Thoracic aorta (tissue), 2 donors: ENCODE results near the gene CEP164. TPM values are rescaled to one million over a fixed set of nuclear protein-coding genes. Genes with fewer than 3 reads are reported as not detected.
"Not testable (repeated sequence)": the region's sequence is repeated elsewhere in the genome, so short reads cannot be mapped to it uniquely, and the experiment has no call there.

ENCODE experiments used
- ATAC-seq: fragments of 150-250 bp; one replicate; pipeline ENCODE4 v1.8.0; 2017; ENCODE audit warnings: low read depth; ENCODE audit not compliant: insufficient number of reproducible peaks, low FRiP score
- DNase-seq: peaks from one replicate; pipeline ENCODE4 v3.0.0-alpha.2; 2020; ENCODE audit warnings: low spot score
- H3K27ac ChIP-seq, 2 donors: fragments of 200-600 bp; sonication (generic); 1 replicate in 1 of 2; 2 replicates in 1 of 2; pipeline ENCODE4 v1.5.1; 2016; ENCODE audit warnings: mild to moderate bottlenecking in 2 of 2, moderate library complexity in 2 of 2
- H3K27me3 ChIP-seq: fragments of 200-600 bp; sonication (generic); replicated peaks from 2 replicates; pipeline ENCODE4 v1.6.0; 2016; ENCODE audit warnings: mild to moderate bottlenecking; ENCODE audit not compliant: insufficient read depth
- H3K36me3 ChIP-seq: fragments of 200-600 bp; sonication (generic); one replicate; pipeline ENCODE4 v1.5.1; 2016
- H3K4me1 ChIP-seq, 2 donors: fragments of 200-600 bp; sonication (generic); 1 replicate in 1 of 2; 2 replicates in 1 of 2; pipeline versions ENCODE4 v1.5.1 to v1.6.0; 2016; ENCODE audit warnings: low read depth in 2 of 2, mild to moderate bottlenecking in 1 of 2; ENCODE audit not compliant: control insufficient read depth in 1 of 2
- H3K4me3 ChIP-seq: fragments of 200-600 bp; sonication (generic); 2 replicates; pipeline ENCODE4 v1.5.1; 2016; ENCODE audit warnings: mild to moderate bottlenecking
- H3K9me3 ChIP-seq: fragments of 200-600 bp; sonication (generic); 2 replicates; pipeline ENCODE4 v1.5.1; 2016
- CTCF ChIP-seq: fragments of 200-600 bp; sonication (generic); IDR thresholded peaks from one replicate; pipeline ENCODE4 v1.5.1; 2019; ENCODE audit warnings: antibody characterized with exemption
- total RNA-seq, 2 donors: library from RNA; depleted of rRNA; stranded (reverse); fragments of >200 nt; gene quantifications; one replicate each; pipeline versions ENCODE4 v1.1.0 to v1.2.3, GENCODE V29; 2016

CEP164 gene
- total RNA-seq, 2 donors from 2014 or later = 27.9 to 53.4 TPM

- Histone ChIP-seq H3K9me3 (no peaks in the 10 kb centered on the region), H3K4me3 (no peak overlapping the region), H3K27me3 (no peaks in the 10 kb centered on the region), H3K27ac (no peak overlapping the region), H3K4me1 (no peaks in the 10 kb centered on the region), H3K36me3 (peaks cover 78% of the 10 kb centered on the region)
- no peak for ATAC-seq
- no peak for DNase-seq
- no peak for TF ChIP-seq CTCF
Measured at GRCh38 chr11:117392001-117392690, 64.5 kb downstream of the CEP164 start.

GRCh38 chr11:117392979-117393378 is 65.3 kb downstream of the CEP164 start:
- Histone ChIP-seq H3K27me3 (no peaks in the 10 kb centered on the region), H3K9me3 (no peaks in the 10 kb centered on the region), H3K4me1 (no peaks in the 10 kb centered on the region), H3K27ac (no peak overlapping the region), H3K36me3 (peaks cover 74% of the 10 kb centered on the region), H3K4me3 (no peak overlapping the region)
- ATAC-seq (no peak), DNase-seq (no peak)
- no peak for TF ChIP-seq CTCF

- no peaks in the 10 kb centered on the region for H3K9me3 ChIP-seq
- no peak for TF ChIP-seq CTCF
Measured at GRCh38 chr11:117394221-117394925, 66.7 kb downstream of the CEP164 start.

GRCh38 chr11:117395476-117395875 is 67.8 kb downstream of the CEP164 start:
- Histone ChIP-seq H3K9me3 (no peaks in the 10 kb centered on the region), H3K36me3 (peaks cover 69% of the 10 kb centered on the region), H3K27ac (no peak overlapping the region), H3K4me3 (no peak overlapping the region), H3K4me1 (no peaks in the 10 kb centered on the region), H3K27me3 (no peaks in the 10 kb centered on the region)
- no peak for TF ChIP-seq CTCF
- ATAC-seq (no peak), DNase-seq (no peak)

More at GRCh38 chr11:117394221-117394925, 66.7 kb downstream of the CEP164 start:
- DNase-seq (no peak), ATAC-seq (no peak)
- peaks cover 73% of the 10 kb centered on the region for H3K36me3 ChIP-seq
- no peaks in the 10 kb centered on the region for H3K4me1 ChIP-seq
- no peaks in the 10 kb centered on the region for H3K27me3 ChIP-seq
- no peak overlapping the region for H3K4me3 ChIP-seq
- H3K27ac ChIP-seq = no peak overlapping the region

DNA sequence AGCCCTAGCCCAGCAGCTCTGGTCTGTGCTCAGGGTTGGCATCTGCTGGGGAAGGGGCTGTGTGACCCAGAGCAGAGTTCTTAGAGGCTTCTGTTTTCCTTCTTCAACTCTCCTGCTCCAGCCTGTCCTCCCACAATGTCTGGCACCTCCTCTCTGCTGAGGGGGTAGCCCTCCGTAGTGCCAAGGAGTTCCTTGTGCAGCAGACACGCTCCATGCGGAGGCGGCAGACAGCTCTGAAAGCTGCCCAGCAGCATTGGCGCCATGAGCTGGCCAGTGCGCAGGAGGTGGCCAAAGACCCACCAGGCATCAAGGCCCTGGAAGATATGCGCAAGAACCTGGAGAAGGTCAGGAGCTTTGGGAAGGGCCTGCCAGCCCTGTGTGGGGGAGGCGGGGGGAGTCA is 69.3 kb downstream of the CEP164 start:
- DNase-seq = no peak
- Histone ChIP-seq H3K27ac (no peak overlapping the region), H3K9me3 (no peaks in the 10 kb centered on the region), H3K36me3 (peaks cover 55% of the 10 kb centered on the region), H3K27me3 (no peaks in the 10 kb centered on the region), H3K4me1 (no peaks in the 10 kb centered on the region), H3K4me3 (no peak overlapping the region)
- no peak for ATAC-seq
- TF ChIP-seq CTCF = no peak

GRCh38 chr11:117398618-117399017 is 71.0 kb downstream of the CEP164 start:
- H3K4me1 ChIP-seq, H3K4me3 ChIP-seq, DNase-seq, ATAC-seq, H3K27ac ChIP-seq, H3K9me3 ChIP-seq, H3K27me3 ChIP-seq: not testable (repeated sequence)
- H3K36me3 ChIP-seq = peaks cover 39% of the 10 kb centered on the region

GRCh38 chr11:117399100-117399840 is 71.6 kb downstream of the CEP164 start:
- H3K4me3 ChIP-seq, H3K27ac ChIP-seq, H3K4me1 ChIP-seq, H3K9me3 ChIP-seq, H3K27me3 ChIP-seq, DNase-seq, ATAC-seq: not testable (repeated sequence)
- peaks cover 34% of the 10 kb centered on the region for H3K36me3 ChIP-seq
